Panc1 (cell line): ENCODE data around the gene PRND.

Source experiments
- CTCF ChIP-seq: fragments of 450-650 bp; IDR thresholded peaks from 2 replicates; pipeline ENCODE4 v1.5.1; 2017; ENCODE audit warnings: mild to moderate bottlenecking
- POLR2AphosphoS5 ChIP-seq: IDR thresholded peaks from 2 replicates; pipeline ENCODE4 v1.6.1; 2012; ENCODE audit warnings: mild to moderate bottlenecking, low read depth, low read length, moderate library complexity
- REST ChIP-seq, 2 experiments: IDR thresholded peaks; 2 replicates each; pipeline ENCODE4 v1.6.1; 2011 to 2012; ENCODE audit warnings: low read depth in 2 of 2, control low read depth in 1 of 2, low read length in 1 of 2, mild to moderate bottlenecking in 1 of 2, moderate library complexity in 1 of 2; ENCODE audit not compliant: insufficient read depth in 1 of 2
- SIN3A ChIP-seq: IDR thresholded peaks from 2 replicates; pipeline ENCODE4 v1.6.1; 2012; ENCODE audit warnings: low read depth, mild to moderate bottlenecking, low read length, moderate library complexity, borderline replicate concordance; ENCODE audit not compliant: insufficient read depth
- TCF7L2 ChIP-seq: IDR thresholded peaks from 2 replicates; pipeline ENCODE4 v1.6.1; 2011; ENCODE audit warnings: mild to moderate bottlenecking, low read depth, low read length, inconsistent platforms

- TF ChIP-seq CTCF (no peak), SIN3A (no peak), POLR2AphosphoS5 (no peak), TCF7L2 (no peak), REST (IDR thresholded peaks at IDR 0.05; ENCODE audit: insufficient read depth in 1 of 2, low read depth in 2 of 2, low read length in 1 of 2) (no peak)
Observed at GRCh38 chr20:4681991-4682401, 39.7 kb upstream of the PRND start.
